Mesenteric fat pad (tissue), 1 donor: ENCODE data around the gene DNM2. TPM values are rescaled to one million over a fixed set of nuclear protein-coding genes. Genes with fewer than 3 reads are reported as not detected.
"Not testable (repeated sequence)": the region's sequence is repeated elsewhere in the genome, so short reads cannot be mapped to it uniquely, and the experiment has no call there.

Experiments used
- DNase-seq: peaks from one replicate; pipeline ENCODE4 v3.0.0-alpha.2; 2020; ENCODE audit warnings: low spot score
- total RNA-seq: library from RNA; stranded (reverse); fragmentation: NEBNext Ultra II Directional; extraction: Animal tissue kit (Norgen Biotek cat#: 25700); gene quantifications from one replicate; pipeline ENCODE4 v1.2.1, GENCODE V29; 2021
- donor health status: DM: yes; HTN: yes; CAD: no.

DNM2 gene
- total RNA-seq, 1 donor from 2014 or later: 134 TPM

- DNase-seq: no peak
Measured at GRCh38 chr19:10751109-10751953, 33.5 kb downstream of the DNM2 start.

DNA sequence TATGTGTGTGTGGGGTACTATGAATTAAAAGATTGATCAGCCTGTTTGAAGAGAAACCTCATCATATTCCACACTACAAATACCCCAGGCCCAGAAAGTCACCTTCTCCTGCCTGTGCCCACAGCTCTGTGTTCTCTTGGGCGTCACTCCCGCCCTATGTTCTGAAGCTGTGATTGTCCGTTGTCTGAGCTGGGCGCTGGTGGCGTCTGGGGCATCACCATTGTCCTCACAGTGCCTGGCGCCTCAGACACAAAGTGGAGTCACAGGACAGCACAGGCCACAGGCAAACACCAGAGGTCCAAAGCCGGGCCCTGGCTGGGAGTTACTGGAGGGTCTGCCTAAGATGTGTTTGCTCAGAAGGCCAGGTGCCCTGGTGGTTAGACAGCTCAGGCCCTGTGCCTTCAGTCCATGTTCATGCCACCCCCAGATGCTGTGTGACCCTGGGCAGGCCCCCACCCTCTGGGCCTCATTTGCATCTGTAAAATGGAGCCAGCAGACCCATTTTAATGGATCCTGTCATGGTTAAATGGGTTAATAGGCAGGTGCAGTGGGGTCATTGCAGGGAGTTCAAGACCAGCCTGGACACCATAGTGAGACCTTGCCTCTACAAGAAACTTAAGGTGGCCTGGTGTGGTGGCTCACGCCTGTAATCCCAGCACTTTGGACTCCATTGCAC lies 34.5 kb downstream of the DNM2 start:
- no peak for DNase-seq

- no peak for DNase-seq
Measured at GRCh38 chr19:10752913-10753704, 35.2 kb downstream of the DNM2 start.

- no peak for DNase-seq
Measured at GRCh38 chr19:10756371-10756770, 38.5 kb downstream of the DNM2 start.

- DNase-seq: no peak
Measured at GRCh38 chr19:10756791-10757190, 38.9 kb downstream of the DNM2 start.

DNA sequence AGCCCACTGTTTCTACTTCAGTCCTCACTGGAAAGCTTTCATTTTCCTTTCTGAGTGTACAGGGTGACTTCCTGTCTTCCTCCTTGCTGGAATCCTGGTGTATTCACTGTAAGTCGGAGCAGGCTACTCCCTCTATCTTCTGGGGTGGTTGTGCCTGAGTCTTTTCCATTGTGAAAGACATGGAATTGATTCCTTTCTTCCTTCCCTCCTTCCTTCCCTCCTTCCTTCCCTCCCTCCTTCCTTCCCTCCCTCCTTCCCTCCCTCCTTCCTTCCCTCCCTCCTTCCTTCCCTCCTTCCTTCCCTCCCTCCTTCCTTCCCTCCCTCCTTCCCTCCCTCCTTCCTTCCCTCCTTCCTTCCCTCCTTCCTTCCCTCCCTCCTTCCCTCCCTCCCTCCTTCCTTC lies 40.2 kb downstream of the DNM2 start:
- not testable (repeated sequence) for DNase-seq

- DNase-seq: no peak
Measured at GRCh38 chr19:10758978-10759377, 41.1 kb downstream of the DNM2 start.

- DNase-seq: no peak
Measured at GRCh38 chr19:10760273-10760944, 42.5 kb downstream of the DNM2 start.

GRCh38 chr19:10761443-10762250 lies 43.8 kb downstream of the DNM2 start:
- DNase-seq: no peak

GRCh38 chr19:10762656-10763055 lies 44.8 kb downstream of the DNM2 start:
- no peak for DNase-seq

DNA sequence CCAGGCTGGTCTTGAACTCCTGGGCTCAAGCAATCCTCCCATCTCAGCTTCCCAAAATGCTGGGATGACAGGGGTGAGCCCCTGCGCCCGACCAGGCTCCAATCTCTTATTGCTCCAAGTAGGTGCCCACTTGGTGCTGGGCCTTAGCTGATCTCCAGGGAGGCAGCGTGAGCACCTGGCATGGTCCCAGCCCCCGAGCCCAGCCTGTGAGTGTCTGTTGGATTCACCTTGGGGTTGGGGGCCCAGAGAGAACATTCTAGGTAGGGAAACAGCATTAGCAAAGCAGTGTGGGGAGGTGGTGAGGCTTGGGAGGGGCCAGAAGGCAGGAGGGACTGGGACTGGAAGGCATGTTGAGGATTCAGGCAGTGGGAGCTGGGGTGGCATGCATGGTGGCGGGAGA lies 45.5 kb downstream of the DNM2 start:
- DNase-seq: no peak

GRCh38 chr19:10763828-10764339 lies 46.0 kb downstream of the DNM2 start:
- DNase-seq: no peak

DNA sequence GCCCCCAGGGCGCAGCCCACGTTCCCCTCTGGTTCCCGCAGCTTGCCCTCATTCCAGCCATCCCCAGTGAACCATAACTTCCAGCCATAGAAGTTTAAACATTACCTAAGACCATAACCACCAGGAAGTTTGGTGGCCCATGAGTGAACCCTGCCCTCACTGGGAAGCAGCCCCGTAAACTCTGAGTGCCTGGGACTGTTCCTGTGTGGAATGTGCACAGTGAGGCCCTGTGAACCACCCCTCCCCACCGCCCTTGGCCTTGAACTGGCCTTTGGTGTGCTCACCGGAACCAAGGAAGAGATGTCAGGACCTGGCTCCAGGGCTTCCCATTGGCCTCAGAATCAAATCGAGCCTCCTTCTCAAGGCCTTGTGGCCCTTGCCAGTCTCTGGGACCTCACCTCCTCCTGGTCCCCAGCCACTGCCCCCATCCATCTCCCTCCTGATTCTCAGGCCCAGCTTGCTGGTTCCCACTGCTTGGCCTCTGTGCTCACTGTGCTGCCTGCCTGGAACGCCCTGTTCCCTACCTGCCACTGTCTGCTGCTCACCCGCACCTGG lies 46.5 kb downstream of the DNM2 start:
- no peak for DNase-seq

DNA sequence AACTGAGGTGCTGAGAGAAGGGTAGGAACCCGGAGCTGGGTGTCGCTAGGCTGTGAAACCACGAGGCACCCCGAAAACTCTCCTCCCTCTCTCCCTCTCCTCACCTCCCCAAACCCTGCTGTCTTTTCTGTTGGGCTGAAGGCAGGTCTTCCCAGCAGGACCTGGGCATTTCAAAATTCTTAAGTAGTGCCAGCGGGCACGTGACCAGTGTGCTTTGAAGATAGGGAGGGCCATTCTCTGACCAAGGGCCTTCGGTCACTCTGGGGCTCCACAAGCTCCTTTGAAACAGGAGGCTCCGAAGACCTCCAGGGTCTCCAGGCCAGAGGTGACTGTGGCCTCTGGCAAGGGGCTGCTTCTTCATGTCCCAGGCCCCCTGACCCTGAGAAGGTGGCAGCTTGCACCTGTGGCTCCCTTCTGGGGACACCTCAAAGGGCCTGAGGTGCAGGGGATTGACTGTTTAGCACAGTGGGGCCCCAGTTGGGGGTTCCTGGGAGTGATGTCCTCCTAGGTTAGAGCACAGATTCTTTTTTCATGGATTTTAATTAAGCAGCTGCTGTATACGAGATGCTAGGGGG lies 48.3 kb downstream of the DNM2 start:
- DNase-seq: no peak

DNA sequence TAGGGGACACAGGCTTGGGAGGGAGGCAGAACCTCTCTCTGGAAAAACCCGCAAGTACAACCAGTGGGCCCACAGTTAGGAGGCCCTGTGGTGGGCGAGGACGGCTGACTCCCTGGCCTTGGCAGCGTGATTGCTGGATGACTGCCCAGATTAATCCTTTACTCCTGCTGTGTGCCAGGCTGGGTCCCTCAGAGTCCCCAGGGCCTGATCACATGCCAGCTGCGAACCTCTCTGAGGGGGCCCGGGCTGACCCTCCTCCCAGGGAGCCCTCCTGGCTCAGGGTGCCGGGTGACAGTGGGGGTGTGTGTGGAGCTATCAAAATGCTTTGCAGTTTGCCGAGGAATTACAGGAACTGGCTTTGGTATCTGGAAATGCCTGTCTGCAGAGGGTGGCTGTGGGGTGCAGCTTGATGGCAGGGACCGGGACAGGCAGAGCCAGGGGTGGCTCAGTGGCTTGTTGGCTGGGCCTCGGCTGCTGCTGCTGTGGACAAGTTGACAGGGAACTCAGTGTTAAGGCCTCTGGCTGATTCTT lies 48.9 kb downstream of the DNM2 start:
- no peak for DNase-seq

DNA sequence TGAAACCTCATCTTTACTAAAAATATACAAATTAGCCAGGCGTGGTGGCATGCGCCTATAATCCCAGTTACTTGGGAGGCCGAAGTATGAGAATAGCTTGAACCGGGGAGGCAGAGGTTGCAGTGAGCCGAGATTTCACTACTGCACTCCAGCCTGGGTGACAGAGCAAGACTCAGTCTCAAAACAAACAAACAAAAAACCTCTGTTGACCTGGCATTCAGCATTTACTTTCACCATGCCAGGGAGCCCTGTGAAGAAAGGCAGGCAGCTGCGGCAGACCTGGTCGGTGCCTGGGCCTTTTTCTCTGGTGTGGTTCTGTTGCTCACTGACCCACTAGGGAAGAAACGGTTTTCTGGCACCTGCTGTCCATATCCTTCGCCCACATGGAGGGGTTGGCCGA lies 49.8 kb downstream of the DNM2 start:
- no peak for DNase-seq

- DNase-seq: no peak
Measured at GRCh38 chr19:10768369-10768768, 50.5 kb downstream of the DNM2 start.

GRCh38 chr19:10768936-10769335 lies 51.1 kb downstream of the DNM2 start:
- no peak for DNase-seq
